GM12891 (cell line): ENCODE results near the gene PKNOX2.

Experiments used
- POLR2A ChIP-seq: IDR thresholded peaks from 2 replicates; pipeline ENCODE4 v1.6.1; 2011; ENCODE audit warnings: low read depth, low read length, control low read depth
- SPI1 ChIP-seq: IDR thresholded peaks from 2 replicates; pipeline ENCODE4 v1.6.1; 2011; ENCODE audit warnings: low read depth, low read length, control low read depth
- TAF1 ChIP-seq: IDR thresholded peaks from 2 replicates; pipeline ENCODE4 v1.6.1; 2011; ENCODE audit warnings: low read depth, low read length, control low read depth

DNA sequence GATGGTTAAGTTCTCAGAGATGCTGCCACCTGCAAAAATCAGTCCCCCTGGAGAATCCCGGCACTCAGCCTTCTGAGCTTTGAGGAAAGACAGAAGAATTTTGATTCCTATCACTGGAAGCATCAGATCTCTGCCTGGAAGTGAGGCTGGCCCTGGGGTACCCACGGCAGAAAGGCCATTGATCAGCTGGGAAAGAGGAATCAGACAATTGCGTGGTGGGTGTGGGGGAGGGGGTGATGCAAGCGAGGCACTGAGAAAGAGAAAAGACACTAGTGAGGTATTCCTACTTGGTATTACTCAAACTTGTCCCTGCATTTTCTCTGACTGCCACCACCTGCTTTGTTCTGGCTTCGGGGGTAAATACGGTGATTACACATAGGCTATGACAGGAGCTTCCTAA is 235.4 kb downstream of the PKNOX2 start:
- no peak for TF ChIP-seq POLR2A
- TF ChIP-seq SPI1, result no peak
- TF ChIP-seq TAF1, result no peak
